Upper lobe of left lung (tissue), 6 donors: Measurements from ENCODE around the gene LOC128125822.
"Not testable (repeated sequence)": the region's sequence is repeated elsewhere in the genome, so short reads cannot be mapped to it uniquely, and the experiment has no call there.

Experiments used
- ATAC-seq, 2 donors: fragments of 200-7000 bp; cut with Tn5 transposase; one replicate each; pipeline ENCODE4 v1.9.1; 2022; ENCODE audit warnings: mild to moderate bottlenecking in 2 of 2, moderate library complexity in 2 of 2; ENCODE audit not compliant: low FRiP score in 2 of 2
- DNase-seq, 2 donors: peaks; one replicate each; pipeline ENCODE4 v3.0.0-alpha.2; 2019 to 2020
- H3K27ac ChIP-seq, 4 donors: fragments of 200-600 bp; sonication (generic); one replicate each; pipeline ENCODE4 v1.5.1; 2016 to 2019
- H3K27me3 ChIP-seq, 4 donors: fragments of 200-600 bp; sonication (generic); one replicate each; pipeline ENCODE4 v1.5.1; 2017 to 2019
- H3K36me3 ChIP-seq, 4 donors: fragments of 200-600 bp; sonication (generic); one replicate each; pipeline ENCODE4 v1.5.1; 2016 to 2019
- H3K4me1 ChIP-seq, 4 donors: fragments of 200-600 bp; sonication (generic); one replicate each; pipeline ENCODE4 v1.5.1; 2018 to 2019
- H3K4me3 ChIP-seq, 4 donors: fragments of 200-600 bp; sonication (generic); one replicate each; pipeline ENCODE4 v1.5.1; 2017 to 2019; ENCODE audit warnings: mild to moderate bottlenecking in 2 of 4, moderate library complexity in 1 of 4
- H3K9me3 ChIP-seq, 4 donors: fragments of 200-600 bp; sonication (generic); one replicate each; pipeline ENCODE4 v1.5.1; 2018 to 2019
- EP300 ChIP-seq, 4 donors: sonication (generic); formaldehyde crosslinking; IDR thresholded peaks; one replicate each; pipeline ENCODE4 v1.5.1; 2017; ENCODE audit warnings: antibody characterized with exemption in 4 of 4, control low read depth in 2 of 4
- POLR2A ChIP-seq, 4 donors: fragments of 450-650 bp; IDR thresholded peaks; one replicate each; pipeline ENCODE4 v1.5.1; 2016 to 2017; ENCODE audit warnings: antibody characterized with exemption in 4 of 4, mild to moderate bottlenecking in 2 of 4
- POLR2AphosphoS5 ChIP-seq, 2 donors: sonication (generic); formaldehyde crosslinking; IDR thresholded peaks; one replicate each; pipeline ENCODE4 v1.5.1; 2017; ENCODE audit warnings: antibody characterized with exemption in 2 of 2
- WGBS, 2 donors: methylation state at CpG; one replicate each; pipeline ENCODE4 v1.1.5; 2017 to 2018; 5-methylcytosine and 5-hydroxymethylcytosine counted together
- TF ChIP-seq, protein P1 (sequence below), 6 experiments: fragments of 450-650 bp in 4 of 6; fragments of 200-600 bp in 2 of 6; sonication (generic) in 2 of 6; IDR thresholded peaks; one replicate each; pipeline ENCODE4 v1.5.1; 2016 to 2019; ENCODE audit warnings: antibody characterized with exemption in 6 of 6
- donor health status: DM: no; HTN: no; CAD: no; lungs with moderate emphysema.
- donor health status: DM: no; HTN: yes; CAD: no; lungs with severe emphysema.

The LOC128125822 gene

DNA sequence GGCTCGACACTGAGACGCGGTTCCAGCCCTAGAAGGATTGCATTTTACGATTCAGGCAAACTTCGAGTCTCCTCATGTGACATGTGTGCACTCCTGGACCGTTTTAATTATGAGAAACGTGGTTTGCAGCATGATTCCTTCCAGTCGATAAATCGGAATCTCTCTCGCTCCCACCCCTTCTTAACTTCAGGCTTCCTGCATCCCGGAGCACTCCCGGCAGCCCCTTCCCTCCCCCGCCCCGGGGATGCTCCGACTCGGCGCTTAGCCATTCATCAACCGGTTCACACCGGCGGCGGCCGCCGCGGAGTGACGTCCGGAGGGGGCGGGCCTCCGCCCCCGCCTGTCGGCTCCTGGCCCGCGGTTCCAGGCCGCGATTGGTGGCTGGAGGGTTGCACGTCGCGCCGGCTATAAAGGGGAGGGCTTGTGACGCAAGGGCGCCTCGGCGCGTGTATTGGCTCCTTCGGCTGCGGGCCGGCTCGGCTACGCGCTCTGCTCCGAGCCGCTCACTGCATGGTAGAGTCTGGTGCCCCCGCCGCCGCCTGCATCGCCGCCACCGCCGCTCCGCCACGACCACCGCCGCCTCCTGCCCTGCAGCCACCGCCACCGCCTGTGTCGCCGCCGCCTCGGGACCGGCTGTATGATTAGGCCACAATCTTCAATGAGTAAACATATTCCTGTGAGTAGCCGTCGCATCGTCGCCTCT, at the start of gene LOC128125822, which contains the start of gene PTP4A1:
Gene LOC128125822, plus strand, starts transcription at position 437 of the 703 bp plus-strand sequence.
Gene PTP4A1, plus strand, starts transcription at position 437 of the 703 bp plus-strand sequence. CDS start 4,401 bp downstream, outside the sequence.
- 0% methylated on average over 10 to 33 of the region's 73 CpGs for WGBS, 2 donors
- no peaks in the 10 kb centered on the region for H3K9me3 ChIP-seq
- TF ChIP-seq EP300 (IDR thresholded peaks at IDR 0.05) (peak in 1 of 4 donors; percentile 80), POLR2AphosphoS5 (IDR thresholded peaks at IDR 0.05) (peak; percentile 96 to 98), POLR2A (IDR thresholded peaks at IDR 0.05) (peak; percentile 39 to 100 (median 100))
- TF ChIP-seq, protein P1, sequence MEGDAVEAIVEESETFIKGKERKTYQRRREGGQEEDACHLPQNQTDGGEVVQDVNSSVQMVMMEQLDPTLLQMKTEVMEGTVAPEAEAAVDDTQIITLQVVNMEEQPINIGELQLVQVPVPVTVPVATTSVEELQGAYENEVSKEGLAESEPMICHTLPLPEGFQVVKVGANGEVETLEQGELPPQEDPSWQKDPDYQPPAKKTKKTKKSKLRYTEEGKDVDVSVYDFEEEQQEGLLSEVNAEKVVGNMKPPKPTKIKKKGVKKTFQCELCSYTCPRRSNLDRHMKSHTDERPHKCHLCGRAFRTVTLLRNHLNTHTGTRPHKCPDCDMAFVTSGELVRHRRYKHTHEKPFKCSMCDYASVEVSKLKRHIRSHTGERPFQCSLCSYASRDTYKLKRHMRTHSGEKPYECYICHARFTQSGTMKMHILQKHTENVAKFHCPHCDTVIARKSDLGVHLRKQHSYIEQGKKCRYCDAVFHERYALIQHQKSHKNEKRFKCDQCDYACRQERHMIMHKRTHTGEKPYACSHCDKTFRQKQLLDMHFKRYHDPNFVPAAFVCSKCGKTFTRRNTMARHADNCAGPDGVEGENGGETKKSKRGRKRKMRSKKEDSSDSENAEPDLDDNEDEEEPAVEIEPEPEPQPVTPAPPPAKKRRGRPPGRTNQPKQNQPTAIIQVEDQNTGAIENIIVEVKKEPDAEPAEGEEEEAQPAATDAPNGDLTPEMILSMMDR (IDR thresholded peaks at IDR 0.05), result no peak
- H3K4me3 ChIP-seq, result peak within 1 kb of the TSS; percentile 73 to 85 (median 80)
- ATAC-seq (peak; percentile 96), DNase-seq (peak; percentile 98 to 99)
- H3K27me3 ChIP-seq, result no peaks in the 10 kb centered on the region
- peak within 1 kb of the TSS; percentile 98 to 100 (median 100) for H3K27ac ChIP-seq
- H3K36me3 ChIP-seq, result peaks cover 4 to 9% (median 6%) of the 10 kb centered on the region in 4 donors
- peaks cover 12 to 24% (median 20%) of the 10 kb centered on the region in 4 donors for H3K4me1 ChIP-seq

DNA sequence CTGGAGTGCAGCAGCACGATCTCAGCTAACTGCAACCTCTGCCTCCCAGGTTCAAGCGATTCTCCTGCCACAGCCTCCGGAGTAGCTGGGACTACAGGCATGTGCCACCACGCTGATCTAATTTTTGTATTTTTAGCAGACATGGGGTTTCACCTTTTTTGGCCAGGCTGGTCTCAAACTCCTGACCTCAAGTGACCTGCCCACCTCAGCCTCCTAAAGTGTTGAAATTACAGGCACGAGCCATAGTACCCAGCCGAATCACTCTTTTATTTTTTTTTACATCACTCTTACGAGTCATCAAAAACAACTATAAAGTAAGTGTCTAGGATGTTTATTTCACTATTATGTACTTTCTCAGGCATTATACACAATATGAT, 49.4 kb upstream of the LOC128125822 start:
- H3K4me1 ChIP-seq, H3K4me3 ChIP-seq, H3K27me3 ChIP-seq, H3K27ac ChIP-seq, H3K9me3 ChIP-seq, ATAC-seq, H3K36me3 ChIP-seq, DNase-seq: not testable (repeated sequence)
- 84 to 87% methylated on average over 7 of the region's 7 CpGs for whole genome bisulfite sequencing, 2 donors

DNA sequence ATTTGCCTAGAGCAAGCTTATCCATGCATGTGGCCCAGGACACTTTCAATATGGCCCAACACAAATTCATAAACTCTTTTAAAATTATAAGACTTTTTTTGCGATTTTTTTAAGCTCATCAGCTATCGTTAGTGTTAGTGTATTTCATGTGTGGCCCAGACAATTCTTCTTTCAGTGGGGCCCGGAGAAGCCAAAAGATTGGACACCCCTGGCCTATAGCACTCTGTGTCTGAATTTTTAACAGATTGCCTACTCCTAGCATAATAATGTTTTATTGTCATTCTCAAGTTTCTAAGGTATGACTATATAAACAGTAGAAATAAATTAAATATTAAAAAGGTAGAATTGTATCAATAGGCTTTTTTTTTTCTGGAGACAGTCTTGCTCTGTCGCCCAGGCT, 48.6 kb upstream of the LOC128125822 start:
- H3K4me3 ChIP-seq, result no peak overlapping the region
- H3K27me3 ChIP-seq, result no peaks in the 10 kb centered on the region
- no peak for TF ChIP-seq EP300 (IDR thresholded peaks at IDR 0.05)
- TF ChIP-seq, protein P1 (IDR thresholded peaks at IDR 0.05), result no peak
- no peaks in the 10 kb centered on the region for H3K4me1 ChIP-seq
- no peak overlapping the region for H3K27ac ChIP-seq
- H3K36me3 ChIP-seq, result no peaks in the 10 kb centered on the region
- H3K9me3 ChIP-seq, result no peaks in the 10 kb centered on the region
- ATAC-seq, result no peak
- no peak for DNase-seq
- WGBS, 2 donors, result 93 to 95% methylated on average over 4 of the region's 4 CpGs

DNA sequence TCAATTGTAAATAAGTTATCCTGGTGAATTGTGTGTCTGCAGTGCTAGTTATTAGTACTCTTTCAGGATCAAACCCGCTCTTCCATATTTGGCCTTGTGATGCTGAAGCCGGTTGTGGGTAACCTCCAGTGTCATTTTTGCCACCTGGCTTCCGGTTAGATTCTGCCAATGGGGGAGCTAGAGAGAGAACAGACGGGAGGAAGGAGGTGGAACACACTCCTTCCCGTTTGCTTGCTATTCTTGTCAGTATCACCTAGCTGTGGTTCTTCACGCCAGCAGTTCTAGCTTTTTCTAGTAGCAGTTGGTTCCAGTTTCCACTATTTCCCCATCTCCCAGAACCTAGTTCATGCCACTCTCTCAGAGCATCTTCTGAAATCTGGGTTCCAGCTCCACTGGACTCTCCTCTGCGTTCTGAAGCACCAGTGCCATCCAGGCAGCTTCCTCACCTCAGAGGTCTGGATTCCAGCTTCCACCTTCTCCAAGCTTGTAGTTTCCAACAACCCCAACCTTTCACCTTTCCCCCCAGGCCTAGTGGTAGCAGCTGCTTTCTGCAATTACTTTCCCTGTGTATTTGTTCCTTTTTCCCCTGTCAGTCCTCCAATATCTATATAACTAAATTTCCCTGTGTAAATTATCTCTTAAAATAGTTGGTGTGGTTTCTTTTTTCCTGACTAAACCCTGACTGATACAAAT, 46.9 kb upstream of the LOC128125822 start:
- Histone ChIP-seq H3K27me3 (no peaks in the 10 kb centered on the region), H3K9me3 (no peaks in the 10 kb centered on the region), H3K4me3 (no peak overlapping the region), H3K27ac (no peak overlapping the region), H3K36me3 (no peaks in the 10 kb centered on the region), H3K4me1 (peaks cover 0 to 3% (median 0%) of the 10 kb centered on the region in 4 donors)
- 66 to 83% methylated on average over 7 of the region's 7 CpGs for WGBS, 2 donors
- DNase-seq (no peak), ATAC-seq (no peak)
- TF ChIP-seq POLR2AphosphoS5 (IDR thresholded peaks at IDR 0.05) (no peak), EP300 (IDR thresholded peaks at IDR 0.05) (no peak), POLR2A (IDR thresholded peaks at IDR 0.05) (no peak)
- TF ChIP-seq, protein P1 (IDR thresholded peaks at IDR 0.05), result no peak

DNA sequence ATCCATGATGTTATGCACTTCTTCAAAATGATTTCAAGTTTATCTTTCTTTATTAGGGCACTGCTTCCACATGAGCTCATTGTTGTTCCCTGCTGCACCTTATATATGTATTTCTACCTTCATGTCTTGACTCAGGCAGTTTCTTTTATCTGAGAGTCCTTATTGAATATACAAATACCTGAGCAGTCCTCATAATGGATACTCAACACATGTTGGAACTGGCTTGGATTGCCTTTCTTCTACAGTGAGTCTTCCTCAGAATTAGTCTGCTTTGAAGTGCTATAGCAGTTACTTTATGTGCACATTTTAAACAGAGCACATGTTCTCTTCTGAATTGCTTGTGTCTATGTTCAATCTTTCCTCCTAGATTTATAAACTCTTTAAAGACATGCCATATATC, 45.3 kb upstream of the LOC128125822 start:
- no peak overlapping the region for H3K27ac ChIP-seq
- TF ChIP-seq, protein P1 (IDR thresholded peaks at IDR 0.05), result no peak
- TF ChIP-seq POLR2AphosphoS5 (IDR thresholded peaks at IDR 0.05), result no peak
- no peak for TF ChIP-seq POLR2A (IDR thresholded peaks at IDR 0.05)
- no peak for TF ChIP-seq EP300 (IDR thresholded peaks at IDR 0.05)

More for the DNA sequence above, 45.3 kb upstream of the LOC128125822 start:
- H3K36me3 ChIP-seq, result no peaks in the 10 kb centered on the region
- H3K4me3 ChIP-seq, result no peak overlapping the region
- H3K4me1 ChIP-seq, result peaks cover 0 to 3% (median 0%) of the 10 kb centered on the region in 4 donors
- ATAC-seq (no peak), DNase-seq (no peak)
- no peaks in the 10 kb centered on the region for H3K27me3 ChIP-seq
- H3K9me3 ChIP-seq, result no peaks in the 10 kb centered on the region
